ENCODE measurements around the gene DLX5.

DNA sequence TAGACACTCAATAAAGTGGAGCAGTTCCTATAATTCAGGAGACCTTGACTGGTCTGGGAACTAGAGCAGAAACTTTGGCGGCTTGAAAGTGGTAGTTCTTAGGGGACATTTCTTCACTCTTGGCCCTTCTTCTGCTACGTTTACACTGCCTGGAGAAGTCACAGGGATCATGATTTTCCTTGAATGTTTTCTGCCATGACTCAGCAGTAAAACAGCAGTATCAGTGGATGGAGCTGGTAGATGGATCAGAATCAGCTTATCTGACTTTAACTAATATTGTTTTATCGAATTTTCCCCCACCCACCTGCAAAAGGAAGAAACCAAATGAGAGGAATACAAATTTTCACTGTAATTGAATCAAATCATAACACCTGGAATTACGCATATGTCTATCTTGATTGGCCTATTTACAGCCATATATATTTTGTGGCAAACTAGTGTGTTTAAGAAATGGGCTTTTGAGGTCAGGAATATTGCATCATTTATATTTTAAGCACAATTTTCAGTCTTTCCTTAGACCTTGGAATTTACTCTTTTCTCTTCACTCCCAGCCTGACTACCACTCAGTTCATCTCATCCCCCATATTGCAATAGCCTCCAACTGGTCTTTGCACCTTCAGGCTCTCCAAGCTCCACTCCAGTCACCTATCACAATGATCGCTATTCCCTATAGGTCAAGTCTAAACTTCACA, 14.9 kb upstream of the DLX5 start:
- TF ChIP-seq, protein P1, sequence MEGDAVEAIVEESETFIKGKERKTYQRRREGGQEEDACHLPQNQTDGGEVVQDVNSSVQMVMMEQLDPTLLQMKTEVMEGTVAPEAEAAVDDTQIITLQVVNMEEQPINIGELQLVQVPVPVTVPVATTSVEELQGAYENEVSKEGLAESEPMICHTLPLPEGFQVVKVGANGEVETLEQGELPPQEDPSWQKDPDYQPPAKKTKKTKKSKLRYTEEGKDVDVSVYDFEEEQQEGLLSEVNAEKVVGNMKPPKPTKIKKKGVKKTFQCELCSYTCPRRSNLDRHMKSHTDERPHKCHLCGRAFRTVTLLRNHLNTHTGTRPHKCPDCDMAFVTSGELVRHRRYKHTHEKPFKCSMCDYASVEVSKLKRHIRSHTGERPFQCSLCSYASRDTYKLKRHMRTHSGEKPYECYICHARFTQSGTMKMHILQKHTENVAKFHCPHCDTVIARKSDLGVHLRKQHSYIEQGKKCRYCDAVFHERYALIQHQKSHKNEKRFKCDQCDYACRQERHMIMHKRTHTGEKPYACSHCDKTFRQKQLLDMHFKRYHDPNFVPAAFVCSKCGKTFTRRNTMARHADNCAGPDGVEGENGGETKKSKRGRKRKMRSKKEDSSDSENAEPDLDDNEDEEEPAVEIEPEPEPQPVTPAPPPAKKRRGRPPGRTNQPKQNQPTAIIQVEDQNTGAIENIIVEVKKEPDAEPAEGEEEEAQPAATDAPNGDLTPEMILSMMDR (conservative IDR thresholded peaks at IDR 0.05 in 1 of 2, IDR thresholded peaks at IDR 0.05 in 1 of 2; ENCODE audit: extremely low read depth in 1 of 2, insufficient read depth in 1 of 2, low read depth in 1 of 2, low read length in 2 of 2), result no peak
- no peak for TF ChIP-seq EZH2 (IDR thresholded peaks at IDR 0.05; ENCODE audit: borderline replicate concordance, low read length)
